Epithelial cell of esophagus (primary cell): Measurements from ENCODE around the gene TBCB.
A peak's percentile ranks its signal among the peaks of the same experiment; 100 is the strongest.
"Not testable (repeated sequence)": the region's sequence is repeated elsewhere in the genome, so short reads cannot be mapped to it uniquely, and the experiment has no call there.

Experiments used
- DNase-seq: peaks from one replicate; pipeline ENCODE4 v3.0.0; 2010; ENCODE audit warnings: low read depth
- H3K4me3 ChIP-seq: 2 replicates; pipeline ENCODE4 v1.5.1; 2011; ENCODE audit warnings: mild to moderate bottlenecking, low read length, control low read depth
- TF ChIP-seq, protein P1 (sequence below): IDR thresholded peaks from 2 replicates; pipeline ENCODE4 v1.5.1; 2011; ENCODE audit warnings: low read depth, mild to moderate bottlenecking, low read length, control low read depth, inconsistent platforms; ENCODE audit not compliant: insufficient read depth; ENCODE audit errors: missing control alignments

TBCB gene, protein sequence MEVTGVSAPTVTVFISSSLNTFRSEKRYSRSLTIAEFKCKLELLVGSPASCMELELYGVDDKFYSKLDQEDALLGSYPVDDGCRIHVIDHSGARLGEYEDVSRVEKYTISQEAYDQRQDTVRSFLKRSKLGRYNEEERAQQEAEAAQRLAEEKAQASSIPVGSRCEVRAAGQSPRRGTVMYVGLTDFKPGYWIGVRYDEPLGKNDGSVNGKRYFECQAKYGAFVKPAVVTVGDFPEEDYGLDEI

DNA sequence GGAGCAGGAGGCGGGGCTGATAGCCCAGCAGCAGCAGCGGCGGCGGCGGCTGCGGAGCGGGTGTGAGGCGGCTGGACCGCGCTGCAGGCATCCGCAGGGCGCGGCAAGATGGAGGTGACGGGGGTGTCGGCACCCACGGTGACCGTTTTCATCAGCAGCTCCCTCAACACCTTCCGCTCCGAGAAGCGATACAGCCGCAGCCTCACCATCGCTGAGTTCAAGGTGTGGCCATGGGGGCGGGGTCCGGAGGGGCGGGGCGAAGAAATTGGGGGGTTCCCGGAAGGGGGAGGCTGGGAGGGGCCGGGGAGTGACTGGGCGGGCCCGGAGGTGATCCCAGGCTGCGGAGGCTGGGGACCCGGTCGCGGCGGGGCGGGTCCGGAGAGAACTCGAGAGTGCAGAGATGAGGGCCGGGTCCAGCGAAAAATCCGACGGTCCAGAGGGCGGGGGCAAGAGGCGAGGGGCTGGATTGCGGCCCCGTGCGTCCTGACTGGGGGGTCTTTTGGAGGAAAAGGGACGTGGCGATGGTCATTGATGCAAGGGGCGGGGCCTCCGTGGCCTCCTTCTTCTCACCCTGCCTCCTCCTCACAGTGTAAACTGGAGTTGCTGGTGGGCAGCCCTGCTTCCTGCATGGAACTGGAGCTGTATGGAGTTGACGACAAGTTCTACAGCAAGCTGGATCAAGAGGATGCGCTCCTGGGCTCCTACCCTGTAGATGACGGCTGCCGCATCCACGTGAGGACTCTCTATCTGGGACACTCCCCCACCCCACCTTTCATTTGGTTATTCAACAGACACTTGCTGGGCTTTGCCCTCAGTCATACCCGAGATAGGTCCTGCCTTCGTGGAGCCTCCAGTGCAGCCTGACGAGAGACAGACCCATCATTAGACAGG, at the start of gene TBCB:
TSS of gene TBCB (plus strand) at position 16 of the 891 bp plus-strand sequence. CDS start at position 109, 93 bp downstream.
- H3K4me3 ChIP-seq: peak within 1 kb of the TSS; percentile 97
- TF ChIP-seq, protein P1, sequence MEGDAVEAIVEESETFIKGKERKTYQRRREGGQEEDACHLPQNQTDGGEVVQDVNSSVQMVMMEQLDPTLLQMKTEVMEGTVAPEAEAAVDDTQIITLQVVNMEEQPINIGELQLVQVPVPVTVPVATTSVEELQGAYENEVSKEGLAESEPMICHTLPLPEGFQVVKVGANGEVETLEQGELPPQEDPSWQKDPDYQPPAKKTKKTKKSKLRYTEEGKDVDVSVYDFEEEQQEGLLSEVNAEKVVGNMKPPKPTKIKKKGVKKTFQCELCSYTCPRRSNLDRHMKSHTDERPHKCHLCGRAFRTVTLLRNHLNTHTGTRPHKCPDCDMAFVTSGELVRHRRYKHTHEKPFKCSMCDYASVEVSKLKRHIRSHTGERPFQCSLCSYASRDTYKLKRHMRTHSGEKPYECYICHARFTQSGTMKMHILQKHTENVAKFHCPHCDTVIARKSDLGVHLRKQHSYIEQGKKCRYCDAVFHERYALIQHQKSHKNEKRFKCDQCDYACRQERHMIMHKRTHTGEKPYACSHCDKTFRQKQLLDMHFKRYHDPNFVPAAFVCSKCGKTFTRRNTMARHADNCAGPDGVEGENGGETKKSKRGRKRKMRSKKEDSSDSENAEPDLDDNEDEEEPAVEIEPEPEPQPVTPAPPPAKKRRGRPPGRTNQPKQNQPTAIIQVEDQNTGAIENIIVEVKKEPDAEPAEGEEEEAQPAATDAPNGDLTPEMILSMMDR: no peak
- DNase-seq: no peak

- TF ChIP-seq, protein P1: no peak
- no peak for DNase-seq
- no peak overlapping the region for H3K4me3 ChIP-seq
Observed at GRCh38 chr19:36067681-36068080, 47.6 kb upstream of the TBCB start.

DNA sequence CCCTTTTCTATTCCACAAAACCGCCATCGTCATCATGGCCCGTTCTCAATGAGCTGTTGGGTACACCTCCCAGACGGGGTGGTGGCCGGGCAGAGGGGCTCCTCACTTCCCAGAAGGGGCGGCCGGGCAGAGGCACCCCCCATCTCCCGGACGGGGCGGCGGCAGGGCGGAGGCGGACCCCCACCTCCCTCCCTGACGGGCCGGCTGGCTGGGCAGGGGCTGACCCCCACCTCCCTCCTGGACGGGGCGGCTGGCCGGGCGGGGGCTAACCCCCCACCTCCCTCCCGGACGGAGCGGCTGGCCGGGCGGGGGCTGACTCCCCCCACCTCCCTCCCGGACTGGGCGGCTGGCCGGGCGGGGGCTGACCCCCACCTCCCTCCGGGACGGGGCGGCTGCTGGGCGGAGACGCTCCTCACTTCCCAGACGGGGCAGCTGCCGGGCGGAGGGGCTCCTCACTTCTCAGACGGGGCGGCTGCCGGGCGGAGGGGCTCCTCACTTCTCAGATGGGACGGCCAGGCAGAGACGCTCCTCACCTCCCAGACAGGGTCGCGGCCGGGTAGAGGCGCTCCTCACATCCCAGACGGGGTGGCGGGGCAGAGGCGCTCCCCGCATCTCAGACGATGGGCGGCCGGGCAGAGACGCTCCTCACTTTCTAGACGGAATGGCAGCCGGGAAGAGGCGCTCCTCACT, 46.3 kb upstream of the TBCB start:
- DNase-seq, H3K4me3 ChIP-seq: not testable (repeated sequence)

DNA sequence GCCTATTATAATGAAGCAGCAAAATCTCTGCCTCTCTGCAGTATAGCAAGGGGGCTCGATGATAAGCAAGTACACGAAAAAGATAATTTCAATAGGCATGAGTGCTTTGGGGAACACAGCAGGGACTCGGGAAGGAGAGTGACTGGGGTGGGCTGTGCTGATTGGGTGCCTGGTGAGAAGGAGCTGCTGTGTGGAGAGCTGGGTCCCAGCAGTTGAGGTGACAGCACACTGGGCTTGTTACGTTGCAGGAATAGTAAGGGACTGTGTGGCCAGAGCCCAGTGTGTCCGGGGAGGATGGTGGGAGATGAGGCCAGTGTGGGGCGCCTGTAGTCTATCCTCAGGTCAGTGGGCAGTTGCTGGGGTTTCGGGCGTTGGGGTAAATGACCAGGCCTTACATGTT, 43.2 kb upstream of the TBCB start:
- H3K4me3 ChIP-seq: no peak overlapping the region
- DNase-seq: no peak
- TF ChIP-seq, protein P1: no peak

GRCh38 chr19:36073121-36073876, 42.0 kb upstream of the TBCB start:
- TF ChIP-seq, protein P1: no peak
- no peak for DNase-seq
- H3K4me3 ChIP-seq: no peak overlapping the region

DNA sequence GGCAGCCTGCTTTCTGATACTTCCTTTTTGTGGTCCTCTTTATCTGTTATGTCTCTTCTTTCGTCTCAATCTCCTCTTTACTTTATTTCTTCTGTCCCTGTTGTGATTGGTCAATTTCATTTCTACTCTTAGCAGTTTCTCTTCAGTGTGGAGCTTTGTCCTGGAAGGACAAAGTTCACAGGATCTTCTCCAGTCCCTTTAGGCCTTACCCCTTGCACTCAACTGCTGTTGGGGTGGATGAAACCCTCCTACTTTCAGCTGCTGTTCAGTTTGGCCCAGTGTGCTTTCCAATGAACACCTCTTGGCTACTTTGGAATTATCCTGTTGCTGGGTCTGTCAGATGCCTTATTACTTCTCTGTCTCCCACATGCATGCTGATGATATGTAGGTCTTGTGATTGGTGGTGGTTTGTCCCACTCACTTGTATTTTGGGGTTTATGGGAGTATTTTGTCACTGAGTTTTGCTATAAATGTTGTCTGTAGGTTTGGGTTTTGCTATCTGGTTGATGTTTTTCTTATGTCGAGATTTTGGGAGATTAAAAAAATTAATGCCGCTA, 35.8 kb upstream of the TBCB start:
- no peak overlapping the region for H3K4me3 ChIP-seq
- TF ChIP-seq, protein P1: no peak
- DNase-seq: no peak
